H9 (cell line): Measurements from ENCODE around the gene MARVELD1. TPM values are rescaled to one million over a fixed set of nuclear protein-coding genes. Genes with fewer than 3 reads are reported as not detected.

Experiments
- DNase-seq: peaks from one replicate; pipeline ENCODE4 v3.0.0-alpha.2; 2017
- H2AFZ ChIP-seq: one replicate; pipeline ENCODE4 v1.6.1; 2013; ENCODE audit warnings: mild to moderate bottlenecking, low read length, control low read depth, moderate library complexity
- H2AK5ac ChIP-seq: 2 replicates; pipeline ENCODE4 v1.6.1; 2013; ENCODE audit warnings: low read length, control low read depth, mixed read lengths; ENCODE audit not compliant: insufficient read length
- H2BK120ac ChIP-seq: one replicate; pipeline ENCODE4 v1.6.1; 2013; ENCODE audit warnings: low read depth, mild to moderate bottlenecking, low read length, control low read depth, inconsistent platforms; ENCODE audit not compliant: poor library complexity, severe bottlenecking
- H2BK12ac ChIP-seq: 2 replicates; pipeline ENCODE4 v1.6.1; 2013; ENCODE audit warnings: low read length, control low read depth, mixed read lengths, low read depth; ENCODE audit not compliant: insufficient read length
- H2BK15ac ChIP-seq: 2 replicates; pipeline ENCODE4 v1.6.1; 2013; ENCODE audit warnings: low read depth, low read length, control low read depth
- H2BK20ac ChIP-seq: one replicate; pipeline ENCODE4 v1.6.1; 2013; ENCODE audit warnings: low read depth, mild to moderate bottlenecking, low read length, control low read depth, inconsistent platforms; ENCODE audit not compliant: poor library complexity, severe bottlenecking
- H2BK5ac ChIP-seq: 2 replicates; pipeline ENCODE4 v1.6.1; 2013; ENCODE audit warnings: low read length, control low read depth, mixed read lengths; ENCODE audit not compliant: insufficient read length
- H3K14ac ChIP-seq: 2 replicates; pipeline ENCODE4 v1.6.1; 2013; ENCODE audit warnings: low read length, control low read depth; ENCODE audit not compliant: insufficient read depth
- H3K18ac ChIP-seq: 2 replicates; pipeline ENCODE4 v1.6.1; 2013; ENCODE audit warnings: low read depth, mild to moderate bottlenecking, mixed read lengths, low read length, control low read depth; ENCODE audit not compliant: insufficient read length
- H3K23ac ChIP-seq: 2 replicates; pipeline ENCODE4 v1.6.1; 2013; ENCODE audit warnings: low read length, control low read depth, mixed read lengths, low read depth; ENCODE audit not compliant: insufficient read length
- H3K23me2 ChIP-seq: 2 replicates; pipeline ENCODE4 v1.6.1; 2013; ENCODE audit warnings: low read depth, mild to moderate bottlenecking, mixed read lengths, low read length, control low read depth; ENCODE audit not compliant: insufficient read length, poor library complexity, severe bottlenecking
- H3K27ac ChIP-seq: 2 replicates; pipeline ENCODE4 v1.5.1; 2013; ENCODE audit warnings: low read length, control low read depth, mixed read lengths, low read depth; ENCODE audit not compliant: insufficient read length
- H3K27me3 ChIP-seq: 2 replicates; pipeline ENCODE4 v1.6.1; 2013; ENCODE audit warnings: low read length, control low read depth, inconsistent platforms; ENCODE audit not compliant: insufficient read depth
- H3K4ac ChIP-seq: 2 replicates; pipeline ENCODE4 v1.6.1; 2013; ENCODE audit warnings: low read depth, mild to moderate bottlenecking, control low read depth, inconsistent platforms, low read length, moderate library complexity
- H3K4me1 ChIP-seq: 2 replicates; pipeline ENCODE4 v1.6.1; 2013; ENCODE audit warnings: low read length, control low read depth, inconsistent platforms; ENCODE audit not compliant: insufficient read depth
- H3K4me2 ChIP-seq: 2 replicates; pipeline ENCODE4 v1.6.1; 2013; ENCODE audit warnings: low read length, control low read depth, mixed read lengths; ENCODE audit not compliant: insufficient read length, insufficient read depth
- H3K56ac ChIP-seq: 2 replicates; pipeline ENCODE4 v1.6.1; 2013; ENCODE audit warnings: low read depth, mild to moderate bottlenecking, mixed read lengths, low read length, control low read depth; ENCODE audit not compliant: insufficient read length
- H3K79me1 ChIP-seq: 2 replicates; pipeline ENCODE4 v1.6.1; 2013; ENCODE audit warnings: low read depth, mild to moderate bottlenecking, moderate library complexity, low read length, control low read depth, inconsistent platforms; ENCODE audit not compliant: insufficient read depth, poor library complexity, severe bottlenecking
- H3K79me2 ChIP-seq: 2 replicates; pipeline ENCODE4 v1.6.1; 2013; ENCODE audit warnings: low read length, control low read depth, inconsistent platforms; ENCODE audit not compliant: insufficient read depth
- H3K9ac ChIP-seq: 2 replicates; pipeline ENCODE4 v1.6.1; 2013; ENCODE audit warnings: low read length, control low read depth, mixed read lengths; ENCODE audit not compliant: insufficient read length; ENCODE audit errors: extremely low read depth
- H3K9me3 ChIP-seq: one replicate; pipeline ENCODE4 v1.6.1; 2013; ENCODE audit warnings: low read depth, low read length, inconsistent platforms; ENCODE audit not compliant: control insufficient read depth
- H3T11ph ChIP-seq: one replicate; pipeline ENCODE4 v1.6.1; 2013; ENCODE audit warnings: mild to moderate bottlenecking, low read length, control low read depth, inconsistent platforms
- H4K20me1 ChIP-seq: one replicate; pipeline ENCODE4 v1.6.1; 2013; ENCODE audit not compliant: control insufficient read depth, insufficient read length, insufficient read depth
- H4K5ac ChIP-seq: 2 replicates; pipeline ENCODE4 v1.6.1; 2013; ENCODE audit warnings: low read depth, mild to moderate bottlenecking, mixed read lengths, low read length, control low read depth; ENCODE audit not compliant: insufficient read length
- H4K8ac ChIP-seq: replicated peaks from 2 replicates; pipeline ENCODE4 v1.6.1; 2013; ENCODE audit warnings: low read length, control low read depth, mixed read lengths, low read depth; ENCODE audit not compliant: insufficient read length
- H4K91ac ChIP-seq: 2 replicates; pipeline ENCODE4 v1.6.1; 2013; ENCODE audit warnings: low read depth, mild to moderate bottlenecking, moderate library complexity, mixed read lengths, low read length, control low read depth; ENCODE audit not compliant: insufficient read length
- H3K27ac Mint-ChIP-seq, 3 experiments: 2 replicates in 2 of 3; 3 replicates in 1 of 3; pipeline ENCODE4 v1.8.0; 2020 to 2021; ENCODE audit warnings: mixed read lengths in 3 of 3, mild to moderate bottlenecking in 1 of 3, moderate library complexity in 1 of 3
- H3K27me3 Mint-ChIP-seq: 2 replicates; pipeline ENCODE4 v1.8.0; 2021; ENCODE audit warnings: low read depth, mild to moderate bottlenecking, moderate library complexity, mixed read lengths
- H3K36me3 Mint-ChIP-seq, 3 experiments: 2 replicates in 2 of 3; 3 replicates in 1 of 3; pipeline ENCODE4 v1.8.0; 2020 to 2021; ENCODE audit warnings: low read depth in 3 of 3, mixed read lengths in 3 of 3; ENCODE audit not compliant: insufficient read depth in 1 of 3
- H3K4me1 Mint-ChIP-seq, 2 experiments: 2 replicates each; pipeline ENCODE4 v1.8.0; 2020; ENCODE audit warnings: mixed read lengths in 2 of 2
- H3K4me3 Mint-ChIP-seq, 2 experiments: 2 replicates in 1 of 2; 3 replicates in 1 of 2; pipeline ENCODE4 v1.8.0; 2020 to 2021; ENCODE audit warnings: mild to moderate bottlenecking in 2 of 2, mixed read lengths in 2 of 2, moderate library complexity in 1 of 2
- H3K9me3 Mint-ChIP-seq, 2 experiments: 2 replicates in 1 of 2; 3 replicates in 1 of 2; pipeline ENCODE4 v1.8.0; 2020; ENCODE audit warnings: mild to moderate bottlenecking in 2 of 2, mixed read lengths in 2 of 2, moderate library complexity in 1 of 2
- CTCF ChIP-seq: fragments of 200-600 bp; sonication (generic); conservative IDR thresholded peaks from 3 replicates; pipeline ENCODE4 v1.8.0; 2021; ENCODE audit warnings: antibody characterized with exemption, mild to moderate bottlenecking
- WGBS: extraction: QIAGEN DNeasy Blood & Tissue Kit; methylation state at CpG from one replicate; pipeline ENCODE4 v1.1.7; 2013; ENCODE audit warnings: missing lambda C conversion rate, low lambda C conversion rate, mixed read lengths; ENCODE audit not compliant: insufficient read length; ENCODE audit errors: extremely low coverage; 5-methylcytosine and 5-hydroxymethylcytosine counted together
- total RNA-seq: library from RNA; stranded (reverse); gene quantifications from 2 replicates; pipeline ENCODE4 v1.2.1, GENCODE V29; 2021

MARVELD1 gene
- total RNA-seq, 1 experiment from 2014 or later, result 26.7 TPM

DNA sequence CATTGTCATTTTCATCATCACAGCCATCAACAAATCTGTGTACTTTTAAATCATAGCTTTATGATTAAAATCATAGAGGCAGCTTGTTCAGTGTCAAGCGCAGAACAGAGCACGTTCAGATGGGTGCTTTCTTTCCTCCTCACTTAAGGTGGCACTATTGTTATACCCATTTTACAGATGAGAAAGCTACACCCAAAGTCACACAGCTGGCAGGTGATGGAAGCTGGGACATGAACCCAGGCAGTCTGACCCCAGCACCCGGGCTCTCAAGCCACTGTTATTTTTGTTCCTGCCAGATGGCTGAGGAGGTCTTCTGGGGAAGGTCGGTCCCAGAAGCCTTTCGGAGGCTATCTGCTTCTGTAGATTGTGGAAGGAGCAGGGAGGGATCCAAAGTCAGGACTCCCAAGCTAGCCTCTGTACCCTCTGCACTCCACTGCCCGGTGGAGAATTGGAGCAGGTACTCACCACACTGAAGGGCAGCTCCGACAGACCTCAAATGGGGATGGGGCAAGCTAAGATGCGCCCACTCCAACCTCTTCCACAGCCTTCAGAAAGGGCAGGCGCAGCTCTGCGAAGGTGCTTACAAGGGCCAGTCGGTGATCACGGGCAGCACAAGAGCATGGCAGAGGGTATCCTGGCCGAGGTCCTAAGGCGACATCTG, 27.1 kb upstream of the MARVELD1 start:
- Histone ChIP-seq H3K4me1 (peaks cover 4% of the 10 kb centered on the region; the same call in 1 of the 2 replicates), H2BK120ac (no peak overlapping the region), H3K23ac (no peak overlapping the region), H3K27me3 (no peaks in the 10 kb centered on the region; the same call in 1 of the 2 replicates), H3K56ac (no peak overlapping the region), H2BK5ac (no peak overlapping the region), H3K14ac (0 out of 2 replicates have a peak overlapping the region, but pooled peaks have one; percentile 10), H2AK5ac (no peak overlapping the region), H3K9me3 (no peaks in the 10 kb centered on the region), H3K79me1 (no peaks in the 10 kb centered on the region), H4K5ac (no peak overlapping the region), H3K4me2 (peak overlapping the region; percentile 75), H3K23me2 (peaks cover 10% of the 10 kb centered on the region), H2BK20ac (no peak overlapping the region), H3K79me2 (no peaks in the 10 kb centered on the region), H4K91ac (no peak overlapping the region), H2BK12ac (no peak overlapping the region), H2AFZ (no peak overlapping the region), H3K4ac (no peak overlapping the region), H3K18ac (peak overlapping the region; percentile 75), H2BK15ac (no peak overlapping the region), H4K20me1 (no peaks in the 10 kb centered on the region), H3K27ac (no peak overlapping the region), H3K9ac (peak overlapping the region; percentile 52), H3T11ph (no peak overlapping the region), H4K8ac (no peak overlapping the region)
- no peak for DNase-seq
- Mint-ChIP-seq H3K4me3 (peak overlapping the region; percentile 82 to 93), H3K27me3 (peaks cover 12% of the 10 kb centered on the region), H3K36me3 (no peaks in the 10 kb centered on the region; a peak in 2 of 7 replicates), H3K27ac (peak overlapping the region in 1 of 3 experiments; percentile 81; a peak in 2 of 7 replicates), H3K9me3 (no peaks in the 10 kb centered on the region), H3K4me1 (peaks cover 27% of the 10 kb centered on the region in 2 experiments)
- no peak for TF ChIP-seq CTCF
- WGBS, result no CpG with 5 or more reads among the region's 14 CpGs
